T-cell (primary cell): ENCODE results near the gene ORC5. TPM values are rescaled to one million over a fixed set of nuclear protein-coding genes. Genes with fewer than 3 reads are reported as not detected.
"Not testable (repeated sequence)": the region's sequence is repeated elsewhere in the genome, so short reads cannot be mapped to it uniquely, and the experiment has no call there.

Source experiments
- ATAC-seq, 4 experiments: fragments of 200-7000 bp in 3 of 4; fragments of 150-1000 bp in 1 of 4; cut with Tn5 transposase; replicated peaks in 1 of 4; 1 replicate in 3 of 4; 2 replicates in 1 of 4; pipeline ENCODE4 v1.10.0; 2021; ENCODE audit warnings: moderate library complexity in 3 of 4, mild to moderate bottlenecking in 2 of 4, moderate number of reproducible peaks in 1 of 4
- CTCF ChIA-PET, 2 donors: fragments of 300-600 bp; sonication (Branson Sonifier 250); formaldehyde crosslinking; loops; one replicate each; lab custom pipeline; 2022; ENCODE audit warnings: antibody characterized with exemption in 2 of 2; lab: Charles Lee
- POLR2A ChIA-PET, 2 donors: fragments of 300-600 bp; sonication (Branson Sonifier 250); formaldehyde crosslinking; loops; one replicate each; lab custom pipeline; 2022; ENCODE audit warnings: antibody characterized with exemption in 2 of 2; lab: Charles Lee
- DNase-seq, 35 experiments: peaks; one replicate each; pipeline versions ENCODE4 v3.0.0 to v3.0.0-alpha.2; 2013 to 2023
- H3K27ac ChIP-seq: one replicate; pipeline ENCODE4 v1.5.1; 2013; ENCODE audit warnings: low read length
- H3K27me3 ChIP-seq, 2 experiments: replicated peaks in 1 of 2; 1 replicate in 1 of 2; 2 replicates in 1 of 2; pipeline versions ENCODE4 v1.6.1 to v1.7.0; 2013; ENCODE audit warnings: low read length in 1 of 2, mixed read lengths in 1 of 2; ENCODE audit not compliant: control insufficient read depth in 2 of 2, insufficient read depth in 2 of 2; ENCODE audit errors: extremely low read depth in 1 of 2
- H3K36me3 ChIP-seq, 2 donors: 1 replicate in 1 of 2; 2 replicates in 1 of 2; pipeline versions ENCODE4 v1.6.1 to v1.7.0; 2013; ENCODE audit warnings: low read length in 1 of 2; ENCODE audit not compliant: control insufficient read depth in 2 of 2, insufficient read depth in 1 of 2; ENCODE audit errors: extremely low read depth in 1 of 2
- H3K4me1 ChIP-seq, 2 experiments: 1 replicate in 1 of 2; 2 replicates in 1 of 2; pipeline versions ENCODE4 v1.6.1 to v1.7.0; 2013; ENCODE audit warnings: low read length in 2 of 2, mixed read lengths in 1 of 2; ENCODE audit not compliant: insufficient read depth in 2 of 2, control insufficient read depth in 1 of 2; ENCODE audit errors: extremely low read depth in 1 of 2
- H3K4me3 ChIP-seq, 2 donors: 1 replicate in 1 of 2; 2 replicates in 1 of 2; pipeline versions ENCODE4 v1.5.1 to v1.7.0; 2013; ENCODE audit warnings: mild to moderate bottlenecking in 2 of 2, low read length in 1 of 2, moderate library complexity in 1 of 2; ENCODE audit not compliant: control insufficient read depth in 1 of 2; ENCODE audit errors: extremely low read depth in 1 of 2
- H3K9me3 ChIP-seq: 2 replicates; pipeline ENCODE4 v1.7.0; 2013
- H3K27ac Mint-ChIP-seq, 2 donors: one replicate each; pipeline ENCODE4 v1.8.0; 2020 to 2021; ENCODE audit warnings: mild to moderate bottlenecking in 2 of 2, mixed read lengths in 2 of 2
- H3K27me3 Mint-ChIP-seq, 2 donors: one replicate each; pipeline ENCODE4 v1.8.0; 2021 to 2022; ENCODE audit warnings: mixed read lengths in 2 of 2
- H3K36me3 Mint-ChIP-seq: one replicate; pipeline ENCODE4 v1.8.0; 2021; ENCODE audit warnings: mixed read lengths
- H3K4me1 Mint-ChIP-seq, 3 donors: one replicate each; pipeline ENCODE4 v1.8.0; 2020 to 2022; ENCODE audit warnings: mixed read lengths in 3 of 3, mild to moderate bottlenecking in 1 of 3
- H3K4me3 Mint-ChIP-seq, 3 donors: one replicate each; pipeline ENCODE4 v1.8.0; 2020 to 2022; ENCODE audit warnings: mild to moderate bottlenecking in 3 of 3, mixed read lengths in 3 of 3, moderate library complexity in 3 of 3
- H3K9me3 Mint-ChIP-seq, 3 donors: one replicate each; pipeline ENCODE4 v1.8.0; 2020 to 2022; ENCODE audit warnings: mixed read lengths in 3 of 3
- WGBS: methylation state at CpG from one replicate; pipeline ENCODE4 v1.1.5; 2013; ENCODE audit warnings: missing lambda C conversion rate; ENCODE audit not compliant: insufficient coverage; 5-methylcytosine and 5-hydroxymethylcytosine counted together
- total RNA-seq, 35 experiments: library from RNA in 6 of 35; stranded (reverse) in 6 of 35; fragments of 120-200 nt in 1 of 35; gene quantifications; one replicate each; pipeline versions ENCODE4 v1.2.1 to v1.2.4 and lab custom pipeline; 2013 to 2026

ORC5 gene
- total RNA-seq, 5 donors from 2014 or later (not counting 1 experiment from before 2014, with no cell fraction given), result 10.4 to 26.9 (median 25.3) TPM

DNA sequence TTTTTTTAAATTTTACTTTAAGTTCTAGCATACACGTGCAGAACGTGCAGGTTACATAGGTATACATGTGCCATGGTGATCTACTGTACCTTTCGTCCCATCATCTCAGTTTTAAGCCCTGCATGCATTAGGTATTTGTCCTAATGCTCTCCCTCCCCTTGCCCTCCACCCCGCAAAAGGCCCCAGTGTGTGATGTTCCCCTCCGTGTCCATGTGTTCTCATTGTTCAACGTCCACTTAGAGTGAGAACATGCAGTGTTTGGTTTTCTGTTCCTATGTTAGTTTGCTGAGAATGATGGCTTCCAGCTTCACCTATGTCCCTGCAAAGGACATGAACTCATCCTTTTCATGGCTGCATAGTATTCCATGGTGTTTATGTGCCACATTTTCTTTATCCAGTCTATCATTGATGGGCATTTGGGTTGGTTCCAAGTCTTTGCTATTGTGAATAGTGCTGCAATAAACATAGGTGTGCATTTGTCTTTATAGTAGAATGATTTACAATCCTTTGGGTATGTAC, 30.2 kb downstream of the ORC5 start:
- peaks cover 57% of the 10 kb centered on the region for H3K36me3 Mint-ChIP-seq
- H3K4me3 Mint-ChIP-seq, H3K4me3 ChIP-seq, DNase-seq, H3K4me1 ChIP-seq, H3K27me3 Mint-ChIP-seq, ATAC-seq, H3K27ac Mint-ChIP-seq, H3K27ac ChIP-seq, POLR2A ChIA-PET, H3K4me1 Mint-ChIP-seq, H3K9me3 ChIP-seq, H3K27me3 ChIP-seq: not testable (repeated sequence)
- CTCF ChIA-PET, result interaction anchor here (0.6 kb wide), 2 partner anchors 75 to 80 kb away, joined by 5 read pairs; no protein-coding TSS in a partner anchor
- WGBS, result 94% methylated on average over 2 of the region's 6 CpGs
- peaks cover 9 to 16% of the 10 kb centered on the region in 2 donors for H3K36me3 ChIP-seq
- H3K9me3 Mint-ChIP-seq, result peaks cover 0 to 11% (median 0%) of the 10 kb centered on the region in 3 donors

DNA sequence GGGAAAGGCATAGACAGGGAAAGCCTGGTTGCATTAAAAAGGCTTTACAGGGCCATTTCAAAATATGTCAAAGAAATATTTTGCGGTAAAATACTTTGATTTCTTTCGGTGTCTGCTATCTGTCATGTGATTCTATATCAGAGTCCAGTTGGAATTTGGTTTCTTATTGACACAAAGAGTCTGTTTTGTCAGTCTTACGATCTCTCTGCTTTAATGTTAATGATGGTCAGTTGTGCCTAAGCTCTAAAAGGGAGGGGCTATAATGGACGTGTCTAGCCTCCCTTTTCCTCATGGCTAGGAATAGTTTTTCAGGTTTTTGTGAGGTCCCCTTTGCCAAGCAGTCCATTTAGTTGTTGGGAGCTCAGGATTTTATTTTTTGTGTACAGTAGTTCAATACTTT, 31.5 kb downstream of the ORC5 start:
- peaks cover 7 to 14% of the 10 kb centered on the region in 2 donors for H3K36me3 ChIP-seq
- no peaks in the 10 kb centered on the region for H3K27me3 ChIP-seq
- no peak overlapping the region for H3K27ac Mint-ChIP-seq

DNA sequence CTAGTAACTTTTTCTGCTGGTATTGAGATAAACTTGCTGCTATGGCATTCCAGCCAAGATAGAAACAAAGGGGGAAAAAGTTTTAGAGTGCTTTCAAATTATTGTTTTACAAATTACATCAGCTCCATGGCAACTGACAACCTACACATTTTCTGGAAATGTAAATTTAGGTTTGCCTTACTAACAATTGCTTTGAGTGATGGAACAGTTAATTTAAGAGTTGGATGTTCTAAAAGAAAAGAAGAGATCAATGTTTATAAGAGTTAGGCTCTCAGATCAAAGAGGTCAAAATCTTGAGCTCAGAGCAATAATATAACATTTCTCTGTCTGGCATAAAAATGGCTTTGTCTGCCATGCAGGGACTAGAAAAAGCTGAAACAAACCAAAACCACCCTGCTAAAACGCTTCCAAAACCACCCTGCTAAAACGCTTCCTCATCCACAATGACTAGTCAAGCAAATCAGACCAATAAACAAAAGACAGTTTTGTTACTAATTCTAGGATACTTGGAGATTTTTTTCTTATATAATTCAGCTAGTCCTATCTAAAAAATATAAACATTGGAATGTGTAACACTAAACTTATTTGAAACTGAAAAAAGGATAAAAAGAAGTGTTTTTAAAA, 32.3 kb downstream of the ORC5 start:
- WGBS, result 60% methylated on average over 1 of the region's 2 CpGs
- Histone ChIP-seq H3K4me1 (no peaks in the 10 kb centered on the region), H3K27me3 (no peaks in the 10 kb centered on the region), H3K9me3 (no peaks in the 10 kb centered on the region), H3K36me3 (peaks cover 7 to 14% of the 10 kb centered on the region in 2 donors), H3K4me3 (no peak overlapping the region), H3K27ac (no peak overlapping the region)
- peaks cover 0 to 1% (median 0%) of the 10 kb centered on the region in 3 donors for H3K4me1 Mint-ChIP-seq
- ChIA-PET POLR2A (interaction anchor here in 1 of 2 donors (0.6 kb wide), 1 partner anchor 444 kb away, joined by 4 read pairs; no protein-coding TSS in a partner anchor), CTCF (no interaction called here)
- H3K9me3 Mint-ChIP-seq, result peaks cover 0 to 11% (median 0%) of the 10 kb centered on the region in 3 donors
- DNase-seq, result no peak
- H3K4me3 Mint-ChIP-seq, result no peak overlapping the region
- H3K36me3 Mint-ChIP-seq, result peaks cover 55% of the 10 kb centered on the region
- no peaks in the 10 kb centered on the region for H3K27me3 Mint-ChIP-seq
- no peak for ATAC-seq
- no peak overlapping the region for H3K27ac Mint-ChIP-seq

More for the DNA sequence above, 31.5 kb downstream of the ORC5 start:
- H3K4me3 ChIP-seq, result no peak overlapping the region
- H3K27me3 Mint-ChIP-seq, result no peaks in the 10 kb centered on the region
- no peaks in the 10 kb centered on the region for H3K4me1 ChIP-seq
- peaks cover 51% of the 10 kb centered on the region for H3K36me3 Mint-ChIP-seq
- peaks cover 0 to 1% (median 0%) of the 10 kb centered on the region in 3 donors for H3K4me1 Mint-ChIP-seq
- H3K27ac ChIP-seq, result no peak overlapping the region
- H3K9me3 ChIP-seq, result no peaks in the 10 kb centered on the region
- no peak for ATAC-seq
- H3K4me3 Mint-ChIP-seq, result no peak overlapping the region
- DNase-seq, result no peak
- peaks cover 0 to 11% (median 0%) of the 10 kb centered on the region in 3 donors for H3K9me3 Mint-ChIP-seq
- POLR2A ChIA-PET, result no interaction called here
- 100% methylated on average over 2 of the region's 4 CpGs for WGBS
- CTCF ChIA-PET, result interaction anchor here in 1 of 2 donors (0.6 kb wide), 1 partner anchor 16 kb away, joined by 3 read pairs; no protein-coding TSS in a partner anchor

DNA sequence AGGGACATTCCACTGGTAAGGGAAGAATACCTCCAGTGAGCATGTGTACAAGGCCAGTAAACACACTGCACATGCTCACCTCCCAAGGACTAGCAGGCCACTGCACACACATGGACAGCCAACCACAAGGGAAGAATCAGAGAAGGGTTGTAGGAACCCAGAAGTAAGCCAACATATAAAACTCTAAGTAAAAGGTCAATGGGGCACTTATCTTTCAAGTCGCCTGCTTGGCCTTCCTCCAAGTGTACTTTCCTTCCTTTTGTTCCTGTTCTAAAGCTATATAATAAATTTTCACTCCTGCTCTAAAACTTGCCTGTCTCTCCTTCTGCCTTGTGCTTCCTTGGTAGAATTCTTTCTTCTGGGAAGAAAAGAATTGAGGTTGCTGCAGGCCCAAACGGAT, 33.0 kb downstream of the ORC5 start:
- peaks cover 7 to 14% of the 10 kb centered on the region in 2 donors for H3K36me3 ChIP-seq
- H3K4me1 Mint-ChIP-seq, result peaks cover 0 to 4% (median 0%) of the 10 kb centered on the region in 3 donors
- no peak overlapping the region for H3K4me3 ChIP-seq
- WGBS, result no CpG with 5 or more reads among the region's 2 CpGs
- no peak overlapping the region for H3K27ac Mint-ChIP-seq
- H3K27me3 Mint-ChIP-seq, result no peaks in the 10 kb centered on the region
- H3K9me3 ChIP-seq, result no peaks in the 10 kb centered on the region
- peaks cover 0 to 7% (median 0%) of the 10 kb centered on the region in 3 donors for H3K9me3 Mint-ChIP-seq
- H3K4me3 Mint-ChIP-seq, result no peak overlapping the region
- ChIA-PET CTCF (no interaction called here), POLR2A (interaction anchor here in 1 of 2 donors (0.6 kb wide), 1 partner anchor 444 kb away, joined by 4 read pairs; no protein-coding TSS in a partner anchor)
- ATAC-seq (no peak), DNase-seq (no peak)
- peaks cover 56% of the 10 kb centered on the region for H3K36me3 Mint-ChIP-seq
- no peak overlapping the region for H3K27ac ChIP-seq
- H3K27me3 ChIP-seq, result no peaks in the 10 kb centered on the region
- no peaks in the 10 kb centered on the region for H3K4me1 ChIP-seq

- Histone ChIP-seq H3K4me3 (no peak overlapping the region), H3K4me1 (no peaks in the 10 kb centered on the region), H3K9me3 (no peaks in the 10 kb centered on the region), H3K36me3 (peaks cover 10 to 18% of the 10 kb centered on the region in 2 donors), H3K27ac (no peak overlapping the region), H3K27me3 (no peaks in the 10 kb centered on the region)
- 94% methylated on average over 2 of the region's 6 CpGs for WGBS
- Mint-ChIP-seq H3K27ac (no peak overlapping the region), H3K9me3 (no peaks in the 10 kb centered on the region), H3K4me3 (no peak overlapping the region), H3K27me3 (no peaks in the 10 kb centered on the region), H3K36me3 (peaks cover 36% of the 10 kb centered on the region), H3K4me1 (peaks cover 0 to 3% (median 0%) of the 10 kb centered on the region in 3 donors)
- ATAC-seq, result no peak
- DNase-seq, result no peak
- ChIA-PET CTCF (no interaction called here), POLR2A (no interaction called here)
Measured at GRCh38 chr7:104162081-104162480, 45.7 kb downstream of the ORC5 start.

GRCh38 chr7:104161244-104161643, 46.6 kb downstream of the ORC5 start:
- POLR2A ChIA-PET, result no interaction called here
- no peak overlapping the region for H3K27ac ChIP-seq
- no peaks in the 10 kb centered on the region for H3K27me3 ChIP-seq
- no peak overlapping the region for H3K27ac Mint-ChIP-seq
- H3K9me3 Mint-ChIP-seq, result no peaks in the 10 kb centered on the region
- H3K4me1 Mint-ChIP-seq, result peaks cover 0 to 4% (median 2%) of the 10 kb centered on the region in 3 donors
- CTCF ChIA-PET, result interaction anchor here in 1 of 2 donors (0.7 kb wide), 1 partner anchor 8 kb away, joined by 4 read pairs; no protein-coding TSS in a partner anchor
- H3K4me1 ChIP-seq, result no peaks in the 10 kb centered on the region
- no peaks in the 10 kb centered on the region for H3K27me3 Mint-ChIP-seq
- no peak for DNase-seq
- no CpG with 5 or more reads among the region's 3 CpGs for WGBS
- no peaks in the 10 kb centered on the region for H3K9me3 ChIP-seq
- no peak overlapping the region for H3K4me3 ChIP-seq
- peaks cover 10 to 18% of the 10 kb centered on the region in 2 donors for H3K36me3 ChIP-seq
- H3K36me3 Mint-ChIP-seq, result peaks cover 31% of the 10 kb centered on the region
- no peak for ATAC-seq
- no peak overlapping the region for H3K4me3 Mint-ChIP-seq
